Activated CD8-positive, alpha-beta memory T cell treated with anti-CD3 and anti-CD28 coated beads, Interleukin-2, amount 10 ng/mL, durations not matched to agents 7 days and 5 days (primary cell): ENCODE results near the gene FBXL3. TPM values are rescaled to one million over a fixed set of nuclear protein-coding genes. Genes with fewer than 3 reads are reported as not detected.

ENCODE experiments used
- ATAC-seq: fragments of 150-1000 bp; cut with Tn5 transposase; one replicate; pipeline ENCODE4 v1.10.0; 2021; ENCODE audit warnings: moderate library complexity
- CTCF ChIA-PET: fragments of 350-600 bp; sonication (Branson Sonifier 250); formaldehyde crosslinking; loops from one replicate; lab custom pipeline; 2021; ENCODE audit warnings: antibody characterized with exemption; lab: Charles Lee
- DNase-seq: peaks from one replicate; pipeline ENCODE4 v3.0.0-alpha.2; 2020
- H3K27ac Mint-ChIP-seq: one replicate; pipeline ENCODE4 v1.8.0; 2021; ENCODE audit warnings: mild to moderate bottlenecking, mixed read lengths
- H3K27me3 Mint-ChIP-seq: one replicate; pipeline ENCODE4 v1.8.0; 2021; ENCODE audit warnings: mixed read lengths
- H3K36me3 Mint-ChIP-seq: one replicate; pipeline ENCODE4 v1.8.0; 2021; ENCODE audit warnings: mild to moderate bottlenecking, mixed read lengths
- H3K4me1 Mint-ChIP-seq: one replicate; pipeline ENCODE4 v1.8.0; 2021; ENCODE audit warnings: mixed read lengths
- H3K4me3 Mint-ChIP-seq: one replicate; pipeline ENCODE4 v1.8.0; 2021; ENCODE audit warnings: mild to moderate bottlenecking, moderate library complexity, mixed read lengths
- H3K9me3 Mint-ChIP-seq: one replicate; pipeline ENCODE4 v1.8.0; 2022; ENCODE audit warnings: low read depth, mixed read lengths
- total RNA-seq, 2 experiments: library from RNA; stranded (reverse); gene quantifications; one replicate each; pipeline ENCODE4 v1.2.3, GENCODE V29; 2021

The FBXL3 gene
- total RNA-seq, 2 experiments from 2014 or later = 29.9 to 37.0 TPM

GRCh38 chr13:77040076-77040475 lies 13.1 kb upstream of the FBXL3 start:
- CTCF ChIA-PET = no interaction called here
- ATAC-seq (no peak), DNase-seq (no peak)
- Mint-ChIP-seq H3K36me3 (peaks cover 11% of the 10 kb centered on the region), H3K27ac (no peak overlapping the region), H3K4me3 (no peak overlapping the region), H3K27me3 (no peaks in the 10 kb centered on the region), H3K9me3 (no peaks in the 10 kb centered on the region), H3K4me1 (no peaks in the 10 kb centered on the region)

GRCh38 chr13:77038907-77039480 lies 12.0 kb upstream of the FBXL3 start:
- H3K36me3 Mint-ChIP-seq = peaks cover 9% of the 10 kb centered on the region
- H3K27me3 Mint-ChIP-seq = no peaks in the 10 kb centered on the region

GRCh38 chr13:77036279-77036678 lies 9.3 kb upstream of the FBXL3 start:
- H3K4me1 Mint-ChIP-seq = peaks cover 7% of the 10 kb centered on the region
- no peaks in the 10 kb centered on the region for H3K27me3 Mint-ChIP-seq
- no peak for DNase-seq
- H3K4me3 Mint-ChIP-seq = no peak overlapping the region
- ATAC-seq = no peak
- H3K9me3 Mint-ChIP-seq = no peaks in the 10 kb centered on the region
- CTCF ChIA-PET = no interaction called here
- H3K36me3 Mint-ChIP-seq = peaks cover 3% of the 10 kb centered on the region
- no peak overlapping the region for H3K27ac Mint-ChIP-seq

More at GRCh38 chr13:77038907-77039480, 12.0 kb upstream of the FBXL3 start:
- Mint-ChIP-seq H3K9me3 (no peaks in the 10 kb centered on the region), H3K4me1 (no peaks in the 10 kb centered on the region), H3K4me3 (no peak overlapping the region), H3K27ac (no peak overlapping the region)
- CTCF ChIA-PET = no interaction called here
- DNase-seq = no peak
- ATAC-seq = no peak

GRCh38 chr13:77034881-77035280 lies 7.9 kb upstream of the FBXL3 start:
- Mint-ChIP-seq H3K27ac (no peak overlapping the region), H3K9me3 (no peaks in the 10 kb centered on the region), H3K27me3 (no peaks in the 10 kb centered on the region), H3K4me3 (no peak overlapping the region), H3K4me1 (peaks cover 7% of the 10 kb centered on the region), H3K36me3 (peaks cover under 1% of the 10 kb centered on the region)
- ATAC-seq (no peak), DNase-seq (no peak)
- CTCF ChIA-PET = interaction anchor here (1.6 kb wide), 1 partner anchor 444 kb away, joined by 4 read pairs; no protein-coding TSS in a partner anchor

GRCh38 chr13:77033717-77034302 lies 6.9 kb upstream of the FBXL3 start:
- CTCF ChIA-PET = interaction anchor here (1.6 kb wide), 1 partner anchor 445 kb away, joined by 4 read pairs; no protein-coding TSS in a partner anchor
- peaks cover 7% of the 10 kb centered on the region for H3K4me1 Mint-ChIP-seq
- no peak overlapping the region for H3K27ac Mint-ChIP-seq
- H3K9me3 Mint-ChIP-seq = no peaks in the 10 kb centered on the region
- H3K4me3 Mint-ChIP-seq = no peak overlapping the region
- no peak for ATAC-seq
- no peaks in the 10 kb centered on the region for H3K27me3 Mint-ChIP-seq
- H3K36me3 Mint-ChIP-seq = peaks cover 2% of the 10 kb centered on the region
- no peak for DNase-seq

GRCh38 chr13:77031656-77032243 lies 4.8 kb upstream of the FBXL3 start:
- no peak overlapping the region for H3K27ac Mint-ChIP-seq
- CTCF ChIA-PET = interaction anchor here (1.1 kb wide), 1 partner anchor 160 kb away, joined by 3 read pairs; no protein-coding TSS in a partner anchor
- H3K36me3 Mint-ChIP-seq = peaks cover 2% of the 10 kb centered on the region
- H3K4me3 Mint-ChIP-seq = no peak overlapping the region
- DNase-seq = no peak
- ATAC-seq = no peak
- peaks cover 19% of the 10 kb centered on the region for H3K4me1 Mint-ChIP-seq
- no peaks in the 10 kb centered on the region for H3K9me3 Mint-ChIP-seq
- H3K27me3 Mint-ChIP-seq = no peaks in the 10 kb centered on the region

GRCh38 chr13:77029436-77029835 lies 2.5 kb upstream of the FBXL3 start:
- no peaks in the 10 kb centered on the region for H3K27me3 Mint-ChIP-seq
- no peak overlapping the region for H3K4me3 Mint-ChIP-seq
- no peaks in the 10 kb centered on the region for H3K9me3 Mint-ChIP-seq
- CTCF ChIA-PET = no interaction called here
- H3K27ac Mint-ChIP-seq = no peak overlapping the region
- ATAC-seq = no peak
- DNase-seq = no peak
- H3K4me1 Mint-ChIP-seq = peaks cover 27% of the 10 kb centered on the region
- H3K36me3 Mint-ChIP-seq = peaks cover 5% of the 10 kb centered on the region

- ATAC-seq = no peak
Observed at GRCh38 chr13:77028202-77028601, 1.2 kb upstream of the FBXL3 start.

GRCh38 chr13:77026255-77026860 lies 601 bp downstream of the FBXL3 start:
- peak; percentile 88 for DNase-seq
- CTCF ChIA-PET = interaction anchor here (0.8 to 4.4 kb wide), 8 partner anchors 15 to 303 kb away, joined by 3 to 13 read pairs (median 7); partner anchors contain the start of gene CLN5

More at GRCh38 chr13:77028202-77028601, 1.2 kb upstream of the FBXL3 start:
- Mint-ChIP-seq H3K27me3 (no peaks in the 10 kb centered on the region), H3K4me1 (peaks cover 36% of the 10 kb centered on the region), H3K27ac (peak overlapping the region; percentile 56), H3K9me3 (no peaks in the 10 kb centered on the region), H3K4me3 (peak overlapping the region; percentile 87), H3K36me3 (peaks cover 9% of the 10 kb centered on the region)
- CTCF ChIA-PET = interaction anchor here (0.7 to 4.4 kb wide), 5 partner anchors 11 to 436 kb away, joined by 3 to 13 read pairs (median 4); no protein-coding TSS in a partner anchor
- DNase-seq = no peak

GRCh38 chr13:77022341-77022740 lies 4.6 kb downstream of the FBXL3 start:
- ATAC-seq (no peak), DNase-seq (no peak)
- H3K4me3 Mint-ChIP-seq = no peak overlapping the region
- H3K4me1 Mint-ChIP-seq = peaks cover 45% of the 10 kb centered on the region
- peak overlapping the region; percentile 68 for H3K27ac Mint-ChIP-seq
- H3K9me3 Mint-ChIP-seq = no peaks in the 10 kb centered on the region
- CTCF ChIA-PET = no interaction called here
- peaks cover 27% of the 10 kb centered on the region for H3K36me3 Mint-ChIP-seq
- no peaks in the 10 kb centered on the region for H3K27me3 Mint-ChIP-seq

More at GRCh38 chr13:77026255-77026860, 601 bp downstream of the FBXL3 start:
- Mint-ChIP-seq H3K27me3 (no peaks in the 10 kb centered on the region), H3K27ac (peak overlapping the region; percentile 97), H3K36me3 (peaks cover 18% of the 10 kb centered on the region), H3K4me3 (peak overlapping the region; percentile 92), H3K9me3 (no peaks in the 10 kb centered on the region), H3K4me1 (peaks cover 48% of the 10 kb centered on the region)
- ATAC-seq = peak; percentile 75

- ATAC-seq (no peak), DNase-seq (no peak)
- H3K4me1 Mint-ChIP-seq = peaks cover 43% of the 10 kb centered on the region
- no peak overlapping the region for H3K4me3 Mint-ChIP-seq
- CTCF ChIA-PET = no interaction called here
- H3K27me3 Mint-ChIP-seq = no peaks in the 10 kb centered on the region
- H3K27ac Mint-ChIP-seq = no peak overlapping the region
- H3K36me3 Mint-ChIP-seq = peaks cover 42% of the 10 kb centered on the region
- H3K9me3 Mint-ChIP-seq = no peaks in the 10 kb centered on the region
Observed at GRCh38 chr13:77019756-77020155, 7.2 kb downstream of the FBXL3 start.

GRCh38 chr13:77016888-77017623 lies 9.9 kb downstream of the FBXL3 start:
- H3K36me3 Mint-ChIP-seq = peaks cover 52% of the 10 kb centered on the region
- H3K4me3 Mint-ChIP-seq = no peak overlapping the region
- no peak overlapping the region for H3K27ac Mint-ChIP-seq
- H3K4me1 Mint-ChIP-seq = peaks cover 22% of the 10 kb centered on the region
- H3K27me3 Mint-ChIP-seq = no peaks in the 10 kb centered on the region
- no peak for ATAC-seq
- no peaks in the 10 kb centered on the region for H3K9me3 Mint-ChIP-seq
- no peak for DNase-seq
- CTCF ChIA-PET = interaction anchor here (1.0 to 1.6 kb wide), 3 partner anchors 11 to 24 kb away, joined by 3 to 5 read pairs (median 4); partner anchors contain the start of gene FBXL3
